Activated CD8-positive, alpha-beta memory T cell treated with anti-CD3 and anti-CD28 coated beads, Interleukin-2, amount 50 U/mL, for 24 hours (primary cell): ENCODE data around the gene MAPK10.
"Not testable (repeated sequence)": the region's sequence is repeated elsewhere in the genome, so short reads cannot be mapped to it uniquely, and the experiment has no call there.

ENCODE experiments used
- DNase-seq: peaks from one replicate; pipeline ENCODE4 v3.0.0-alpha.2; 2020; ENCODE audit errors: extremely low read depth

Gene MAPK10

GRCh38 chr4:86107112-86107511, 252.7 kb downstream of the MAPK10 start:
- no peak for DNase-seq

GRCh38 chr4:86106475-86106874, 253.4 kb downstream of the MAPK10 start:
- no peak for DNase-seq

- DNase-seq: no peak
These were observed 258.0 kb downstream of the MAPK10 start for GRCh38 chr4:86101841-86102240.

GRCh38 chr4:86101410-86101809, 258.4 kb downstream of the MAPK10 start:
- DNase-seq: no peak

GRCh38 chr4:86100539-86101215, 259.2 kb downstream of the MAPK10 start:
- no peak for DNase-seq

GRCh38 chr4:86099348-86099747, 260.5 kb downstream of the MAPK10 start:
- no peak for DNase-seq

GRCh38 chr4:86098691-86099090, 261.2 kb downstream of the MAPK10 start:
- DNase-seq: no peak

- DNase-seq: no peak
These were observed 263.5 kb downstream of the MAPK10 start for GRCh38 chr4:86096373-86096772.

- no peak for DNase-seq
These were observed 267.2 kb downstream of the MAPK10 start for GRCh38 chr4:86092684-86093083.

- no peak for DNase-seq
These were observed 268.7 kb downstream of the MAPK10 start for GRCh38 chr4:86091201-86091600.

- no peak for DNase-seq
These were observed 270.0 kb downstream of the MAPK10 start for GRCh38 chr4:86089781-86090323.

- no peak for DNase-seq
These were observed 270.8 kb downstream of the MAPK10 start for GRCh38 chr4:86089053-86089452.

- not testable (repeated sequence) for DNase-seq
These were observed 284.1 kb downstream of the MAPK10 start for GRCh38 chr4:86075796-86076195.

- DNase-seq: no peak
These were observed 299.5 kb downstream of the MAPK10 start for GRCh38 chr4:86060341-86060740.

- DNase-seq: no peak
These were observed 301.2 kb downstream of the MAPK10 start for GRCh38 chr4:86058621-86059020.

- no peak for DNase-seq
These were observed 304.0 kb downstream of the MAPK10 start for GRCh38 chr4:86055898-86056297.

- DNase-seq: no peak
These were observed 305.4 kb downstream of the MAPK10 start for GRCh38 chr4:86054286-86055032.

- DNase-seq: no peak
These were observed 309.4 kb downstream of the MAPK10 start for GRCh38 chr4:86050496-86050895.

- no peak for DNase-seq
These were observed 311.4 kb downstream of the MAPK10 start for GRCh38 chr4:86048426-86048825.

- DNase-seq: no peak
These were observed 315.3 kb downstream of the MAPK10 start for GRCh38 chr4:86044593-86044985.

GRCh38 chr4:86043755-86044592, 315.9 kb downstream of the MAPK10 start:
- DNase-seq: no peak

GRCh38 chr4:86038037-86038436, 321.8 kb downstream of the MAPK10 start:
- DNase-seq: no peak
